ENCODE results near the gene KRTAP1-1. TPM values are rescaled to one million over a fixed set of nuclear protein-coding genes. Genes with fewer than 3 reads are reported as not detected.

KRTAP1-1 gene
- total and polyA plus RNA-seq, 4 donors = not detected

DNA sequence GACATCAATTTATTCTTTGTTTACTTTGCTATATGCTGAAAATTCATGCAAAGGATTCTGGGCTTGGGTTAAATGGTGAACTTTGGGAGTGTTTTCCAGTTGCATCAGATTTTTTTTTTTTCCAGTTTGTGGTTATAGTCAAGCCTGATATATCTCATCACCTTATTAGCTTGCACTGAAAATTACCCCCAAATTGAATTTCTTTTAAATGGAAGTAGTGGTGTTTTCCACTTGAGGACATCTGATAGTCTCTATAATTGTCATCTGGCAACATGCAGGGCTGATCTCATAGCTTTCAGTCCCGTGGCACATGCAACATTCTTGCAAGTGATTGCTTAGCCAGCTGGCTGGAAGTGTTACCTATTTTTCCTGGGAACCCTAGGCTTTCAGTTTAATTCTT is 27.6 kb downstream of the KRTAP1-1 start:
- no CpG with 5 or more reads among the region's 1 CpG for WGBS (ENCODE audit: insufficient coverage)
- Histone ChIP-seq H3K27me3 (ENCODE audit: control insufficient read depth, insufficient read depth, low read length) (no peaks in the 10 kb centered on the region), H3K36me3 (ENCODE audit: control insufficient read depth, insufficient read depth, low read length) (no peaks in the 10 kb centered on the region), H3K27ac (ENCODE audit: low read depth, low read length) (no peak overlapping the region), H3K9me3 (ENCODE audit: control insufficient read depth, insufficient read depth, low read length) (no peaks in the 10 kb centered on the region), H3K4me3 (ENCODE audit: low read depth, low read length) (no peak overlapping the region), H3K4me1 (ENCODE audit: control insufficient read depth, insufficient read depth, low read length) (no peaks in the 10 kb centered on the region)
- peak in 2 of 6 donors; percentile 20 to 77 for DNase-seq (ENCODE audit: low read depth in 4 of 6, low spot score in 6 of 6)

DNA sequence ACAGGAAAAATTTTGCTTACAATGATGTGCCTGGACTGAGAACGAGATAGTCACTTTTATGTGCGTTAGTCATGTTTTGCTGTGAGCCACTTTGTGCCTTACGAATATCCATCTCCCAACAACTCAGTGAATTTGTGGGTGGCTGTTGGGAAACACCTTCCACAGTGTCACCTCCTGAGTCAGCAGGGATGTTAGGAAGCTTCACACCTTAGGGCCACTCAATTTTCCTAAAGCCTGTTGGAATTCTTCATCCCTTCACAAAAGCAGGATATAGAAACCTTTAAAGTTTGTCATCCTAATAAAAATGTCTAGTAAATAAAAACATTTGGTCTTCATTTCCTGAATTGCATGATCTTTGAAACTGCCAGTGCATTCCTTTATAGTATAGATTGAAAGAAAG is 28.1 kb downstream of the KRTAP1-1 start:
- H3K9me3 ChIP-seq (ENCODE audit: control insufficient read depth, insufficient read depth, low read length) = no peaks in the 10 kb centered on the region
- no peak for DNase-seq (ENCODE audit: low read depth in 4 of 6, low spot score in 6 of 6)
- no peaks in the 10 kb centered on the region for H3K4me1 ChIP-seq (ENCODE audit: control insufficient read depth, insufficient read depth, low read length)
- H3K36me3 ChIP-seq (ENCODE audit: control insufficient read depth, insufficient read depth, low read length) = no peaks in the 10 kb centered on the region
- no peak overlapping the region for H3K27ac ChIP-seq (ENCODE audit: low read depth, low read length)
- WGBS (ENCODE audit: insufficient coverage) = no CpG with 5 or more reads among the region's 3 CpGs
- no peaks in the 10 kb centered on the region for H3K27me3 ChIP-seq (ENCODE audit: control insufficient read depth, insufficient read depth, low read length)
- H3K4me3 ChIP-seq (ENCODE audit: low read depth, low read length) = no peak overlapping the region

DNA sequence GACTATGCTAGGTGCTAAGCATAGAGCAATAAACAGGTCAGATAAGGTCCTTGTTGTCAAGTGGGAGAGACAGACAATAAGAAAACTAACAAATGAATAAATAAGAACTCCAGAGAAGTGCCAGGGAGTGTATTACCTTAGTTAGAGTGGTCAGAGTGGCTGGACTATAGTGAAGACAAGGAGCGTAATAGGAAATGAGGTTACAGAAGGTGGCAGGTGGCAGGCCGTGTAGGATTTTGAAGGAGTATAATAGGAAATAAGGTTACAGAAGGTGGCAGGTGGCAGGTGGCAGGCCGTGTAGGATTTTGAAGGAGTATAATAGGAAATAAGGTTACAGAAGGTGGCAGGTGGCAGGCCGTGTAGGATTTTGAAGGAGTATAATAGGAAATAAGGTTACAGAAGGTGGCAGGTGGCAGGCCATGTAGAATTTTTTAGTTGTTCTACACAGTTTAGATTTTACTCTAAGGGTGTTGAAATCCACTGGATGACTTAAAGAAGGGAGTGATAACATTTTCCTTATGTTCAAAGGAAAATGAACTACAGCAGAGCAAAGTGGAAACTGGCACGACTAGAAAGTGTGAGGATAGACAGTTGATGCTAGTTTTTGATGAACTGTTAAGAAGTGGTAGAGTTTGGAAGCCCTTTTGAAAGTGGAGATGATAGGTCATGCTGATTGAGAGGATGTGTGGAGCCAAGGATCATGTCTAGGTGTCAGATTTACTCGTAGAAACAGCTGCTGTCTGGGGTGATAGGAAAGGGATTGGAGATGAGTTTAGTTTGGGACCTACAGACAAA is 28.7 kb downstream of the KRTAP1-1 start:
- Histone ChIP-seq H3K27me3 (ENCODE audit: control insufficient read depth, insufficient read depth, low read length) (no peaks in the 10 kb centered on the region), H3K9me3 (ENCODE audit: control insufficient read depth, insufficient read depth, low read length) (no peaks in the 10 kb centered on the region), H3K36me3 (ENCODE audit: control insufficient read depth, insufficient read depth, low read length) (no peaks in the 10 kb centered on the region), H3K4me3 (ENCODE audit: low read depth, low read length) (no peak overlapping the region), H3K27ac (ENCODE audit: low read depth, low read length) (no peak overlapping the region), H3K4me1 (ENCODE audit: control insufficient read depth, insufficient read depth, low read length) (no peaks in the 10 kb centered on the region)
- DNase-seq (ENCODE audit: low read depth in 4 of 6, low spot score in 6 of 6) = peak in 1 of 6 donors; percentile 56
- 84% methylated on average over 6 of the region's 6 CpGs for WGBS (ENCODE audit: insufficient coverage)

DNA sequence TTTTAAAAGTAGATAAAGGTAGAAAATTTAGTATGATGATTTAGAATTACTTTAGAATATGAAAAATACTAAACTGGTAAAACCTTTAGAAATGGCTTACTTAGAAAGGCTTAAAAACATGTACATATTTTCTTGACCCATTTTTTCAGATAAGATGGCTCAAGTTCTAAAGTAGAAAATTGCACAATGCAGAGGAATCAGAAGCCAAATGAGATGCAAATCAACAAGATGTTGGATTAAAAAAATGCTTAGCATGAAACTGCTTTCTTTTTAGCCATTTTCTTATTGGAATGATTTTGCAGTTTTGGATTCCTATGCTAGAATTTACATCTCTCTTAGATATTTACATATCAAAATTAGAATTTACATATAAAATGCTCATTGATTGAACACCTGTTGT is 30.8 kb downstream of the KRTAP1-1 start:
- H3K4me1 ChIP-seq (ENCODE audit: control insufficient read depth, insufficient read depth, low read length) = no peaks in the 10 kb centered on the region
- H3K36me3 ChIP-seq (ENCODE audit: control insufficient read depth, insufficient read depth, low read length) = no peaks in the 10 kb centered on the region
- no peaks in the 10 kb centered on the region for H3K27me3 ChIP-seq (ENCODE audit: control insufficient read depth, insufficient read depth, low read length)
- DNase-seq (ENCODE audit: low read depth in 4 of 6, low spot score in 6 of 6) = peak in 1 of 6 donors; percentile 56
- H3K9me3 ChIP-seq (ENCODE audit: control insufficient read depth, insufficient read depth, low read length) = no peaks in the 10 kb centered on the region
- no peak overlapping the region for H3K27ac ChIP-seq (ENCODE audit: low read depth, low read length)
- H3K4me3 ChIP-seq (ENCODE audit: low read depth, low read length) = no peak overlapping the region

DNA sequence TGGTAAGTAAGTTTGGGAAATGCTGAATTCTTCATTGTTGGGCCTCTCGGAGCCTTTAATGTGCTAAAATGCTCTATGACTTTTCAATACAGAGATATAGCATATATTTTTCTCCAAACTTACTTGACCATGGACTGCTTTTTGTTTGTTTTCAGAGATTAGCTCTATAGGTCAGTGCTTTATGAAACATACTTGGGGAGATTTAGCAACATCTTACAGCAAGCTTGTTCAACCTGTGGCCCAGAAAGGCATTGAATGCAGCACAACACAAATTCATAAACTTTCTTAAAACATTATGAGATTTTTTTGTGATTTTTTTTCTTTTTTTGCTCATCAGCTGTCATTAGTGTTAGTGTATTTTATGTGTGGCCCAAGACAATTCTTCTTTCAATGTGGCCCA is 31.3 kb downstream of the KRTAP1-1 start:
- Histone ChIP-seq H3K4me3 (ENCODE audit: low read depth, low read length) (no peak overlapping the region), H3K27ac (ENCODE audit: low read depth, low read length) (no peak overlapping the region), H3K27me3 (ENCODE audit: control insufficient read depth, insufficient read depth, low read length) (no peaks in the 10 kb centered on the region), H3K4me1 (ENCODE audit: control insufficient read depth, insufficient read depth, low read length) (no peaks in the 10 kb centered on the region), H3K36me3 (ENCODE audit: control insufficient read depth, insufficient read depth, low read length) (no peaks in the 10 kb centered on the region), H3K9me3 (ENCODE audit: control insufficient read depth, insufficient read depth, low read length) (no peaks in the 10 kb centered on the region)
- no peak for DNase-seq (ENCODE audit: low read depth in 4 of 6, low spot score in 6 of 6)
- no CpG with 5 or more reads among the region's 1 CpG for WGBS (ENCODE audit: insufficient coverage)

DNA sequence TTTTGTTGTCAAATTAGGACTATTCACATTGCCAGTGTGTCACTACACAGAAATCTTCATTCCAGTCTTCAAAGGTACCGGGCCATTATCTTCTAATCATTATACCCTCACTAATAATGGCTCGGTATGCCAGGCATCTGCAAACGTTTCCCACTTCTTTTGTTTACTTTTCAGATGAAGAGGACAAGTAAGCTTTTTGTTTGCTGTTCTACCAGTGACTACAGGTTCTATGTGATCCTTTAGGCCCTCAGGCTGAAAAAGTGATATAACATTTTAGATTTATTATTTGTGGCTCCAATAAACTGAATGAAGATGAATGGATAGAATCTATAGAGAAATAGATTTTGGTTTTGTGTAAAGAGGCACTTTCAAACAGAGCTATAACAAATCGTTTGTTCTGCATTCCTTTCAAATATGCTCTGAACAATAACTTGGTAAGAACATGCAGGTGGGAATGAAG is 31.9 kb downstream of the KRTAP1-1 start:
- 80% methylated on average over 1 of the region's 4 CpGs for WGBS (ENCODE audit: insufficient coverage)
- H3K9me3 ChIP-seq (ENCODE audit: control insufficient read depth, insufficient read depth, low read length) = no peaks in the 10 kb centered on the region
- H3K4me3 ChIP-seq (ENCODE audit: low read depth, low read length) = no peak overlapping the region
- H3K4me1 ChIP-seq (ENCODE audit: control insufficient read depth, insufficient read depth, low read length) = no peaks in the 10 kb centered on the region
- H3K27ac ChIP-seq (ENCODE audit: low read depth, low read length) = no peak overlapping the region
- DNase-seq (ENCODE audit: low read depth in 4 of 6, low spot score in 6 of 6) = no peak
- no peaks in the 10 kb centered on the region for H3K36me3 ChIP-seq (ENCODE audit: control insufficient read depth, insufficient read depth, low read length)
- no peaks in the 10 kb centered on the region for H3K27me3 ChIP-seq (ENCODE audit: control insufficient read depth, insufficient read depth, low read length)

DNA sequence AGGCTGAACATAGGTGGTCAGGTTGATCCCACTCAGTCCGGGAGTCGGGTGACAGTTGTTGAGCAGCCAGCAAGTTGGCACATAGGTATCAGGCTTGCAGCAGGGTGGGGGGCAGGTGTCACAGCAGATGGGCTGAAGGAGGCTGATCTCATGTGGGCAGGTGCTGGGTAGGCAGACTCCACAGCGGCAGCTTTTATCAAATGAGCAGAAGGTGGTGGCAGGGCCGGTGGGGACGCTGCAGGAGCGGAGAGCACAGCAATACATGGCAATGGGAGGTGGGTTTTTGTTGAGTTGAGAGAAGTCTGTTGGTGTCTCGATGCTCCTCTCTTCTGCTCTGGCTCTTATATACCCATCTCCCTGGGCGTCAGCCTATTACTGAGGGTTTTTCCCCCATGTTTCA is 32.4 kb downstream of the KRTAP1-1 start, which contains the start of gene KRTAP3-1:
KRTAP3-1 (minus strand) TSS at position 318 of the 400 bp plus-strand sequence; CDS start at position 264, 54 bp downstream.
- Histone ChIP-seq H3K9me3 (ENCODE audit: control insufficient read depth, insufficient read depth, low read length) (no peaks in the 10 kb centered on the region), H3K27ac (ENCODE audit: low read depth, low read length) (no peak within 1 kb of the TSS), H3K36me3 (ENCODE audit: control insufficient read depth, insufficient read depth, low read length) (no peaks in the 10 kb centered on the region), H3K4me3 (ENCODE audit: low read depth, low read length) (no peak within 1 kb of the TSS), H3K4me1 (ENCODE audit: control insufficient read depth, insufficient read depth, low read length) (no peaks in the 10 kb centered on the region), H3K27me3 (ENCODE audit: control insufficient read depth, insufficient read depth, low read length) (no peaks in the 10 kb centered on the region)
- WGBS (ENCODE audit: insufficient coverage) = 81% methylated on average over 6 of the region's 8 CpGs
- DNase-seq (ENCODE audit: low read depth in 4 of 6, low spot score in 6 of 6) = no peak

DNA sequence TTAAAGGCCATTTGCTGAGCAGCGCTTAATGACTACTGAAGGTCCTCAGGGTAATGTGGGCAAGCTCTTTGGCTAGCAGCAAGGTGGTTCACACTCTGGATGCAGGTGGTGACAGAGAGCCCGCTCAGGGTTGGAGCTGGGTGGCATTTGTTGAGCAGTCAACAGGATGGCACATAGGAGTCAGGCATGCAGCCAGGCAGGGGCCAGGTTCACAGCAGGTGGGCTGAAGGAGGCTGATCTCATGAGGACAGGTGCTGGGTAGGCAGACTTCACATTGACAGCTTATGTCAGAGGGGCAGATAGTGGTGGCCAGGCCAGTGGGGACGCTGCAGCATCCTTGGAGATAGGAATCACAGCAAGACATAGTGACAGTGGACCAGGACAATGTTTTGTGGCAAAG is 36.9 kb downstream of the KRTAP1-1 start:
- Histone ChIP-seq H3K4me1 (ENCODE audit: control insufficient read depth, insufficient read depth, low read length) (no peaks in the 10 kb centered on the region), H3K27me3 (ENCODE audit: control insufficient read depth, insufficient read depth, low read length) (no peaks in the 10 kb centered on the region), H3K4me3 (ENCODE audit: low read depth, low read length) (no peak overlapping the region), H3K9me3 (ENCODE audit: control insufficient read depth, insufficient read depth, low read length) (no peaks in the 10 kb centered on the region), H3K27ac (ENCODE audit: low read depth, low read length) (no peak overlapping the region), H3K36me3 (ENCODE audit: control insufficient read depth, insufficient read depth, low read length) (no peaks in the 10 kb centered on the region)
- 88% methylated on average over 3 of the region's 3 CpGs for WGBS (ENCODE audit: insufficient coverage)
- no peak for DNase-seq (ENCODE audit: low read depth in 4 of 6, low spot score in 6 of 6)

DNA sequence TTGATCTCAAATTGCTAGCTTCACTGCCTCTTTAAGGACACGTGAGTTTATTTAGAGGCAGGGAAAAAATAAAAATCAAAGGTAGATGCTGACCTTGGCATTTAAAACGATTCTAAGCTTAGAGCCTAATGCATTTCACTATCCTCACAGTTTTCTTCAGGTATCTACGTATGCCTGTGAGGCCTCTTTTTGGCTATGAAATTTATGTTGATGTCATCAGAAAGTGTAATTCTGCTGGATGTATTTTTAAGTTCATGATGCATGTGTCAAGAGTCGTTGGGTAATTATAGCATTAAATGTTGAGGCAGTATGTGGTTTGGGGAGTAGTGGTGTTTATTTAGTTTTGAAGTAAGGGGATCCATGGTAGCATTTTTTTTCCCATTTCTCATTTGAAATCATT is 37.3 kb downstream of the KRTAP1-1 start:
- Histone ChIP-seq H3K4me3 (ENCODE audit: low read depth, low read length) (no peak overlapping the region), H3K9me3 (ENCODE audit: control insufficient read depth, insufficient read depth, low read length) (no peaks in the 10 kb centered on the region), H3K36me3 (ENCODE audit: control insufficient read depth, insufficient read depth, low read length) (no peaks in the 10 kb centered on the region), H3K27me3 (ENCODE audit: control insufficient read depth, insufficient read depth, low read length) (no peaks in the 10 kb centered on the region), H3K4me1 (ENCODE audit: control insufficient read depth, insufficient read depth, low read length) (no peaks in the 10 kb centered on the region), H3K27ac (ENCODE audit: low read depth, low read length) (no peak overlapping the region)
- 100% methylated on average over 3 of the region's 4 CpGs for WGBS (ENCODE audit: insufficient coverage)
- no peak for DNase-seq (ENCODE audit: low read depth in 4 of 6, low spot score in 6 of 6)

DNA sequence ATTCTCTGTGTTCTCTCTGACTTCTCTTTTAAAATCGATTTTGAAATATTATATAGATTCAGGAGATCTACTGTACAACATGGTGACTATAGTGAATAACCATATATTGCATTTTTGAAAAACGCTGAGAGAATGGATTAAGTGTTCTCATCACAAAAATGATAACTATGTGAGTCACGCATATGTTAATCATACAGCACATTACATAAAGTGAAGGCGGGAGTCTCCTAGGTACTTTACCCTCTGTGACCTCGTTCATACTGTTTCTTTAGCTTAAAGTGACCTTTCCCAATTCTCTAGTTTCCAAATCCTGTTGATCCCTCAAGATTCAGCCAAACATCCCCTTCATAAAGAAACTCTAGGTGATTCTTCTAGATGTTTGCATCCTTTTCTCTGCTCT is 38.4 kb downstream of the KRTAP1-1 start:
- Histone ChIP-seq H3K27ac (ENCODE audit: low read depth, low read length) (no peak overlapping the region), H3K36me3 (ENCODE audit: control insufficient read depth, insufficient read depth, low read length) (no peaks in the 10 kb centered on the region), H3K27me3 (ENCODE audit: control insufficient read depth, insufficient read depth, low read length) (no peaks in the 10 kb centered on the region), H3K4me3 (ENCODE audit: low read depth, low read length) (no peak overlapping the region), H3K4me1 (ENCODE audit: control insufficient read depth, insufficient read depth, low read length) (no peaks in the 10 kb centered on the region), H3K9me3 (ENCODE audit: control insufficient read depth, insufficient read depth, low read length) (no peaks in the 10 kb centered on the region)
- no peak for DNase-seq (ENCODE audit: low read depth in 4 of 6, low spot score in 6 of 6)
- 64% methylated on average over 3 of the region's 5 CpGs for WGBS (ENCODE audit: insufficient coverage)

Measured in spinal cord (tissue), 10 donors.